Heart right ventricle (tissue), 16 donors: Measurements from ENCODE around the gene KRTAP10-1. TPM values are rescaled to one million over a fixed set of nuclear protein-coding genes. Genes with fewer than 3 reads are reported as not detected.
A peak's percentile ranks its signal among the peaks of the same experiment; 100 is the strongest.

ENCODE experiments used
- ATAC-seq, 8 donors: fragments of 200-7000 bp; cut with Tn5 transposase; one replicate each; pipeline ENCODE4 v1.9.1; 2020; ENCODE audit warnings: mild to moderate bottlenecking in 8 of 8, moderate library complexity in 8 of 8, moderate number of reproducible peaks in 1 of 8
- DNase-seq, 2 donors: peaks; one replicate each; pipeline ENCODE4 v3.0.0-alpha.2; 2020
- H3K27ac ChIP-seq, 10 donors: fragments of 200-600 bp; sonication (generic) in 2 of 10; one replicate each; pipeline versions ENCODE4 v1.5.0 to v1.8.0; 2020 to 2022; ENCODE audit warnings: mild to moderate bottlenecking in 3 of 10
- H3K27me3 ChIP-seq, 7 donors: fragments of 200-600 bp; one replicate each; pipeline ENCODE4 v1.8.0; 2021 to 2022; ENCODE audit warnings: mild to moderate bottlenecking in 2 of 7
- H3K36me3 ChIP-seq, 9 donors: fragments of 200-600 bp; sonication (generic) in 1 of 9; one replicate each; pipeline versions ENCODE4 v1.5.0 to v1.8.0; 2020 to 2022; ENCODE audit warnings: mild to moderate bottlenecking in 2 of 9
- H3K4me1 ChIP-seq, 9 donors: fragments of 200-600 bp; sonication (generic) in 1 of 9; one replicate each; pipeline versions ENCODE4 v1.5.0 to v1.8.0; 2020 to 2022; ENCODE audit warnings: mild to moderate bottlenecking in 4 of 9
- H3K4me3 ChIP-seq, 10 donors: fragments of 200-600 bp; sonication (generic) in 2 of 10; one replicate each; pipeline versions ENCODE4 v1.5.0 to v1.8.0; 2020 to 2022; ENCODE audit warnings: mild to moderate bottlenecking in 7 of 10, moderate library complexity in 2 of 10
- H3K9me3 ChIP-seq, 11 donors: fragments of 200-600 bp in 10 of 11; sonication (generic) in 2 of 11; one replicate each; pipeline versions ENCODE4 v1.5.0 to v1.8.0; 2013 to 2022; ENCODE audit warnings: mild to moderate bottlenecking in 2 of 11, control low read depth in 1 of 11, moderate library complexity in 1 of 11
- WGBS, 2 donors: extraction: QIAGEN DNeasy Blood & Tissue Kit; methylation state at CpG; one replicate each; pipeline ENCODE4 v1.1.7; 2013; ENCODE audit warnings: inconsistent platforms in 1 of 2; 5-methylcytosine and 5-hydroxymethylcytosine counted together
- intact Hi-C, 10 donors: fragments of 100-400 bp; cut with DNase I; formaldehyde crosslinking; loops; one replicate each; pipeline versions ENCODE4 v1.11.1 to v1.14.2; 2022
- polyA plus RNA-seq, 2 donors: library from polyadenylated mRNA; stranded (reverse); fragments of 200-250 nt; gene quantifications; one replicate each; pipeline ENCODE4 v1.2.3, GENCODE V29; 2013
- total RNA-seq, 10 donors: library from RNA; stranded (reverse); fragmentation: NEBNext Ultra II Directional in 3 of 10; extraction: Animal tissue kit (Norgen Biotek cat#: 25700) in 3 of 10; gene quantifications; one replicate each; pipeline versions ENCODE4 v1.2.1 to v1.2.4, GENCODE V29; 2021 to 2023
- TF ChIP-seq, protein P1 (sequence below), 9 donors: fragments of 200-600 bp; sonication (generic) in 2 of 9; IDR thresholded peaks; one replicate each; pipeline versions ENCODE4 v1.5.0 to v1.8.0; 2021 to 2022; ENCODE audit warnings: antibody characterized with exemption in 9 of 9, mild to moderate bottlenecking in 5 of 9, moderate library complexity in 1 of 9
- donor health status: Arrhythmogenic right ventricular cardiomyopathy.
- donor health status: ischemic (EF 13 %, LVEDD 7.1; RV severe dilation, severe dysfunction).
- donor health status: healthy with polysubstance abuse.
- donor health status: DM: no; HTN: yes; CAD: no.
- donor health status: DM: no; HTN: no; CAD: no.
- donor health status: ischemic (EF 25% LVEDD 6.9; RV normal size, moderate dysfunction).
- donor health status: ischemic (EF 25% LVEDD 5.7; RV mildly dilated, moderate dysfunction).
- donor health status: healthy.
- donor health status: DM: yes; HTN: yes; CAD: no.
- donor health status: Ischemic cardiomyopathy.
- donor health status: ischemic (EF 35%, LVEDD 5.7; RV mildly dilated, moderate dysfunction).
- donor health status: nonischemic (EF 11% LVEDD 7.7; RV severe dilation, severe dysfunction).
- donor health status: DM: yes; HTN: yes; CAD: no.
- donor health status: PGD.
- donor health status: ischemic (EF 29% LVEDD 5.4; RV normal size, mild dysfunction).
- donor health status: nonischemic (EF 23%, LVEDD 6.1; RV moderate dilation, normal function).

Gene KRTAP10-1
- total and polyA plus RNA-seq, 12 donors: not detected

DNA sequence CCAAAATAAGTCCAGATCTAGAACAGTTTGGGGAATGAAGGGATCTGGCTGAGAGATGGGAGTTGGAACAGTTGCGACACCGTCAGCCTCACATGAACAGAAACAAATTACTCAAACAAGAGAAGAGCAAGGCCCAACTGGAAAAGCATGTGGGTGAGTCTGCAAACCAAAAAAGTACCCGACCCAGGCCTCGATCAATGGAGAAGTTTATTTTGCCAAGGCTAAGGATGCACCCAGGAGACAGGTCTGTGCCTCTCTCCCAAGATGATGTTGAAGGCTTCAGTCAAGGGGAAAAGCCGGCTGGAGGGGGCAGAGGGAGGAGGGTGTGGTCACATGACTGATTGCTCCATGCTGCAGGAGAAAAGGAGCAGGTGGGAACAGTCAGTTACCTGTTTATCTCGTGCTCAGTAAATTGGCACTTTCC is 42.3 kb downstream of the KRTAP10-1 start:
- H3K27ac ChIP-seq: peak overlapping the region in 1 of 10 donors; percentile 8
- intact Hi-C loops: loop anchor here in 2 of 10 donors (10.0 kb wide), 2 partner anchors 57 to 63 kb away; partner anchors contain the start of genes KRTAP10-2 (in 1 of the 2) and KRTAP10-3 (in 1 of the 2)
- H3K4me3 ChIP-seq: no peak overlapping the region
- H3K9me3 ChIP-seq: peaks cover 0 to 14% (median 8%) of the 10 kb centered on the region in 11 donors
- peaks cover 0 to 32% (median 18%) of the 10 kb centered on the region in 9 donors for H3K4me1 ChIP-seq
- H3K36me3 ChIP-seq: no peaks in the 10 kb centered on the region
- DNase-seq (no peak), ATAC-seq (peak in 2 of 8 donors; percentile 23 to 26)
- H3K27me3 ChIP-seq: peaks cover 0 to 52% (median 6%) of the 10 kb centered on the region in 7 donors
- 58 to 63% methylated on average over 6 of the region's 6 CpGs for WGBS, 2 donors
- TF ChIP-seq, protein P1, sequence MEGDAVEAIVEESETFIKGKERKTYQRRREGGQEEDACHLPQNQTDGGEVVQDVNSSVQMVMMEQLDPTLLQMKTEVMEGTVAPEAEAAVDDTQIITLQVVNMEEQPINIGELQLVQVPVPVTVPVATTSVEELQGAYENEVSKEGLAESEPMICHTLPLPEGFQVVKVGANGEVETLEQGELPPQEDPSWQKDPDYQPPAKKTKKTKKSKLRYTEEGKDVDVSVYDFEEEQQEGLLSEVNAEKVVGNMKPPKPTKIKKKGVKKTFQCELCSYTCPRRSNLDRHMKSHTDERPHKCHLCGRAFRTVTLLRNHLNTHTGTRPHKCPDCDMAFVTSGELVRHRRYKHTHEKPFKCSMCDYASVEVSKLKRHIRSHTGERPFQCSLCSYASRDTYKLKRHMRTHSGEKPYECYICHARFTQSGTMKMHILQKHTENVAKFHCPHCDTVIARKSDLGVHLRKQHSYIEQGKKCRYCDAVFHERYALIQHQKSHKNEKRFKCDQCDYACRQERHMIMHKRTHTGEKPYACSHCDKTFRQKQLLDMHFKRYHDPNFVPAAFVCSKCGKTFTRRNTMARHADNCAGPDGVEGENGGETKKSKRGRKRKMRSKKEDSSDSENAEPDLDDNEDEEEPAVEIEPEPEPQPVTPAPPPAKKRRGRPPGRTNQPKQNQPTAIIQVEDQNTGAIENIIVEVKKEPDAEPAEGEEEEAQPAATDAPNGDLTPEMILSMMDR (IDR thresholded peaks at IDR 0.05): no peak

DNA sequence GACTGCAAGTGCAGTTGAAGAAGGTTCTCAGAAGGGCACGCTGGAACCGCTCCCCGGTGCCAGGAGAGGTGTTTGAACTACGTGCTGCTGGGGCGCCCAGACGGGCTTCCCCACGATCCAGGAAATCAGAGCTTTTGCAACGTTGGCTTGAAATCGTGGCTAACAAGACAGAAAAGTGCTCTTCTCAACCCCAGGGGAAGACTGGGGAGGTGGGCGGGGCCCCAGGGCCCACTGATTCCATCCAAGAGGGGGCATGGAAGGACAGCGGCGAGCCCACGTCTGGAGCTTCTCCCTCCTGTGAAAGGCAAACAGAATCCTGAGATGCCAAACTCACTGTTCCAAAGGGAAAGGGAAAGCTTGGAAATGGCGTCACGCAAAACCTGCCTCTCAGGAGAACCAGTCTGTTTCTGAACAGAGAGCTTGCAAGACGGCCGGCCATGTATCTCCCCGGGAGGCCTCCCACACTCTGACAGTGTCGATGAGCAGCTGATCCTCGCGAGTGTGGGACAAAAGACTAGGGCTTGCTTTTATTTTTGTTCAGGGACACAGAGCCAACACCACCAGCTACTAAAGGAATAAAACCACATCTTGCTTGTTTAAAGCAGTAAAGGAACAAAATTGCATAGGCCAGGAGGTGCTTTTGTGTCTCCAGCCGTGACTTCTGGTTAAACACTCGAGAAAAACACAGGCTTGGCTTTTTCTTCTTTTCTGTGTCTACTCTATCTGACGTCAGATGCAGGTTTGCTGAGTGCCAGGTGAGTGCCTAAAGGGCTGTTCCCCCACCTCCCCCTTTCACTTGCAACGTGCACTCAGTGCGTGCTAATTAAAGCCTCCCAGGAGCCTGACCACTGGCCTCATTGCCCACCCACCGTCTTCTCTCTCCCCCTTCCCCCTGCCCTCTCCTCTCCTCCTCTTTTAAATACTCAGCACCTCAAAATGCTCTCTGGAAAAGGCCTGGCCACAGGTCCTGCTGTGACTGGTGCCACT is 43.1 kb downstream of the KRTAP10-1 start:
- Histone ChIP-seq H3K36me3 (no peaks in the 10 kb centered on the region), H3K27ac (peak overlapping the region in 1 of 10 donors; percentile 8), H3K4me3 (peak overlapping the region in 1 of 10 donors; percentile 7), H3K27me3 (peaks cover 0 to 52% (median 6%) of the 10 kb centered on the region in 7 donors), H3K9me3 (peaks cover 0 to 22% (median 14%) of the 10 kb centered on the region in 11 donors), H3K4me1 (peaks cover 0 to 32% (median 18%) of the 10 kb centered on the region in 9 donors)
- ATAC-seq: peak in 5 of 8 donors; percentile 19 to 42 (median 23)
- TF ChIP-seq, protein P1 (IDR thresholded peaks at IDR 0.05): no peak
- 36 to 37% methylated on average over 27 of the region's 27 CpGs for WGBS, 2 donors
- no peak for DNase-seq
- intact Hi-C loops: loop anchor here in 2 of 10 donors (10.0 kb wide), 2 partner anchors 58 to 62 kb away; partner anchors contain the start of genes KRTAP10-2 (in 1 of the 2) and KRTAP10-3 (in 1 of the 2)

DNA sequence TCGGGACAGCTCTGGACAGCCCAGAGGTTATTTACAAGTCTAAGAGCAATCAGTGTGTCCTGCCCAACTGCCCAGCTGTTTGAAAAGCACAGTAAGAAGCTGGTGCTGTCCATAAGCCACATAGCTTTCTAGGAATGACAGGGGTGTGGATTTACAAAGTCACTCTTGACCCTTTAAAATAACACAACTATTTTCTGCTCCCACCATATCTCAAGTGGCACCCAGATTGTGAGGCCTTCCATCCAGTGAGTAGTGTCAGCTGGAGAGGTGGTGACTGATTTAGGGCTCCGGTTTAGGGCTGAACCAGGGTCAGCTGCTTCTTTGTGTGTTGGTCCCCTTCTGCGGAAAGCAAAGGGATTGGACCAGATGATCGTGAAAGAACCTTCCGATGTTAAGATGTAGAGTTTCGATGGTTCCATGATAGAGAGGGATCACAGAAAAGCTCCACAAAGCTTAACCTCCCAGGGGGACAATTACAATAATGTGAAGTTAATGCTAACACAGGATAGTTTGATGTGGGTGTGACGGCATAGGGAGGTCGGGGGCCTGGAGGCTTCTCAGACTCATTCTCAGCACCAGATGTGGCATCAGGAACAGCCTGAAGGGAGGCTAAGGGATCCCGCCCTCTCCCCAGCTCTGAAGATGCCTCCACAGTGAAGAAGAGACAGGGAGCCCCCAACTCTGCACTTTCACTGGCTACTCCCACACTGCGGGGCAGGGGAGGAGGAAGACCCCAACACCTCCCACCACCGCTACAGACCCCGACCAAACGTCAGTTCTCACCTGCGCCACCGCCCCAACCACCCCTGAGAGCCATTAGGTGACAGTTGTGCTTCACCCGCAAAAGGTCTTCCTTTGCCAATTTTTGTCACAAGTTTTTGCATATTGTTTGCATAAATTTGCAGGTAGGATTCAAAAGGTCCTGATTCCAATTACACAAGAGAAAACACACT is 44.1 kb downstream of the KRTAP10-1 start:
- H3K4me3 ChIP-seq: no peak overlapping the region
- WGBS, 2 donors: 67 to 75% methylated on average over 16 of the region's 16 CpGs
- no peaks in the 10 kb centered on the region for H3K36me3 ChIP-seq
- peaks cover 0 to 32% (median 18%) of the 10 kb centered on the region in 9 donors for H3K4me1 ChIP-seq
- H3K27me3 ChIP-seq: peaks cover 0 to 52% (median 6%) of the 10 kb centered on the region in 7 donors
- TF ChIP-seq, protein P1 (IDR thresholded peaks at IDR 0.05): no peak
- peak; percentile 30 to 77 (median 66) for ATAC-seq
- no peak for DNase-seq
- peaks cover 0 to 24% (median 14%) of the 10 kb centered on the region in 11 donors for H3K9me3 ChIP-seq
- intact Hi-C loops: loop anchor here in 2 of 10 donors (10.0 kb wide), 2 partner anchors 59 to 61 kb away; partner anchors contain the start of genes KRTAP10-2 (in 1 of the 2) and KRTAP10-3 (in 1 of the 2)
- no peak overlapping the region for H3K27ac ChIP-seq
